ACHN (cell line): ENCODE results near the gene ELMO3.
A peak's percentile ranks its signal among the peaks of the same experiment; 100 is the strongest.

Experiments
- DNase-seq: peaks from one replicate; pipeline ENCODE4 v3.0.0-alpha.2; 2015
- in situ Hi-C: cut with HindIII; loops from 2 replicates; pipeline ENCODE4 v1.10.0; 2017; ENCODE audit warnings: low sequenced_read_pairs, low pct_ligation_motif_present, low pct_unique_long_range_greater_than_20kb

ELMO3 gene

DNA sequence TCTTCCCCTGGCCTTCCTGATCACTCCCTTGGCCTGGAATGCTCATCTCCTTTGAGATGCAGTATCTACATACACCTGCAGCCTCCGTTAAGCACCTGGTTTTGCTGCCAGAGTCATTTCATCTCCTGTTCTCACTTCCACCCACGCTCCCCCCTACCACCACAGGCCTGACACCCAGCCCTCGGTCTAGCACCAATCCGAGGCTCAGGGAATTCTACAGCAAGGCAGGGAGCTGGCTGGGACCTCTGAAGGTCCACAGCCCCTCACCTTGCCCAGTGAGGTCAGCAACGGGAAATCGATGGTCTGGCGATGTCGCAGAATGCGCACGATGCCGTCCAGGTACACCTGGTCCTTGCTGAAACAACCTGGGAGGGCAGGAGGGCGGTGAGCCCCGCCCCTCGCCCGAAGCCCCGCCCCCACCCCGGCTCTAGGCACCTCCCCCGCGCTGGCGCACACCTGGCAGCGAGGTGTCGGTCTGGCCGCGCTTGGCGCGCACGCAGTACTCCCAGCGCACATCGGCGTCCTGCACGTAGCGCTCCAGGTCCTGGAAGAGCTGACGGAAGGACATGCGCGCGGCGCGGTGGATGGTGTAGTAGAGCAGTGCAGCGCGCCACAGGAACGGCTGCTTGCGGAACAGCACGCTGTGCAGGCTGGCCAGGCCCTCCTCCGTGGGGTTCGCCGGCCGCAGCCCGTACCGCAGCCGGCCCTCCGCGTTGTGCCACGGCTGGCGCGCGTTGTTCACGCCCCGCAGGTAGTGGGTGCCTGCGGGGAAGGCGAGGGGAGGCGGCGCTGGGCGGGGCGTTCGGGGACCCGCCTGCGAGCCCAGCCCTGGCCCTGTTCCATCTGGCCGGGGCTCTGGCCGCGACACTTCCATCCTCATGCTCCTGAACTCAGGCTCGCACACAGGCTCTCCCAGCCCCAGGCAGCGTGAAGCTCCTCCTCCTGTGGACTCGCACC is 20.9 kb upstream of the ELMO3 start:
- in situ Hi-C loops: no loop called here
- DNase-seq: peak; percentile 68

DNA sequence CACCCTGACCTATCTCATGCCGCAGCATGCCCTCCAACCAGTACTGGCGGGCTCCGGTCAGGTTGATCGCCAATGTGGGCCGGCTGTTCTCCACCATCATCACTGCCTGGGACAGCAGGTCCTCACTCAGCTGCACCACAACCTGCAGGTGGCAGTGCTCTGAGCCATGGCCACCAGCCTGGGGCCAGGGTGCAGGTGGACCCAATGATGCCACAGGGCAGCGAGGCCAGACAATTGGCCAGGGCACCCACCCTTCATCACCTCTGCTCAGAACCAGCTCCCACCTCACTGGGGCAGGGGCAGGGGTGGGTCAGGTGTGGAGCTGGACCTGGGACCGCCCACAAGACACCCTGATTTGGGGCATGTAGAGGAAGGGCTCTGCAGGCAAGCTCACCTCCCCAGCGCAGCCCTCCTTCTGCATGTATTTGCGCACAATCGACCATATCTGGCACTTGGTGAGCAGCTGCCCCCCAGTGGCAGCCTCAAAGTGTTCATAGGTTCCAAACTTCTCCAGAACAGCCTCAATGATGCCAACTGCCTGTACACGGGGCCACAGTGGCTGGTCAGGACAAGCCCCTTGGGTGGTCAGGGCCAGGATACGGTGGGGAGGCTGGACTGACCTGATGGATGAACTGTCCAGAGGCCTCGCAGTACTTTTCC is 19.4 kb upstream of the ELMO3 start:
- DNase-seq: peak; percentile 53
- in situ Hi-C loops: no loop called here

DNA sequence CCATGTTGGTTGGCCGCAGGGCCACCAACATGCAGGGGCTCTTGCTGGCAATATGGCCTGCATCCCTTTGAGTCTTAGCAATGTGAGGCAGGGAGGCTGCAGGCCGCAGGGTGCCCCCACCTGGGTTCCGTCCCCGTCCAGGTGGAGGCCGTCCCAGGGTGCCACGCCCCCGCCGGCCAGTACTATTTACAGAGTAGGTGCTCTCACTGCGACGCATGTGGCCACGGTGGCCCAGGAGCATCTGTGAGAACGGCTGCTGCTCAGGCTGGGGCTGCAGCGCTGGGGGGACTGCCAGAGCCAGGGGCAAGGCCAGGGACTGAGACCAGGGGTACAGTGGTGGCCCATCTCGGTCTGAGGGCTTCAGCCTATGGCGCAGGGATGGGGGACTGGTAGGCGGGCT is 18.8 kb upstream of the ELMO3 start:
- DNase-seq: no peak
- in situ Hi-C loops: no loop called here

DNA sequence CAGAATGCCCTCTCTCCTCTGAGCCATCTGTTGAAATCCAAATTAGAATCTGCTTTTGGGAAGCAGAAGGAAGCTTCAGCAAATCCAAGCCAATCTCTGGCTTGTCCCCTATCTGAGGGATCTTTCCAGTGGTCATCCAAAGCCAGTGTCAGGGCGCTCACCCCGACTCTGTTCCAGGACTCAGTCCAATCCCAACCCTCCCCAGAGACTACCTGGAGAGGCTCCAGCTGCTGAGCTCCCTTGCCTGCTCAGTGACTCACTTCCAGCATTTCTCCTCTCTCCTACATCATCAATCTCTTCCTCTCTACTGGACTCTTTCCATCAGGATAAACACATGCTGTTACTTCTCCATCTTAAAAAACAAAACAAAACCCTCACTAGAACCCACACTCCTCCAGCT is 17.6 kb upstream of the ELMO3 start:
- peak; percentile 57 for DNase-seq

DNA sequence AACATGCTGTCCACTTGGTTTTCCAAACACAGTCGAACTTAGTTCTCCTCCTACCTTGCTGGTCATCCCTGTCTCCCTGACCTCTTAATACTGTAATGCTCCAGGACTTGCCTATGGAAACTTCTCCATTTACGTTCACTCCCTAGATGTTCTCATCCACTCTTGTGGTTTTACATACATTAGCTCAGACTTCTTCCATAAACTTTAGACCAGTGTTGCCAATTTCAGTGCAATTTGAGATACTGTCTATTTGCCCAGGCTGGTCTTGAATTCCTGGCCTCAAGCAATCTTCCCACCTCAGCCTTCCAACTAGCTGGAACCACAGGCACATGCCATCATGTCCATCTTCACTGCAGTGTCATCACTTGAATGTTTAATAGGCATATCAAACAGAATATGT is 16.6 kb upstream of the ELMO3 start:
- no peak for DNase-seq
- in situ Hi-C loops: no loop called here

More for the DNA sequence above, 17.6 kb upstream of the ELMO3 start:
- in situ Hi-C loops: no loop called here

DNA sequence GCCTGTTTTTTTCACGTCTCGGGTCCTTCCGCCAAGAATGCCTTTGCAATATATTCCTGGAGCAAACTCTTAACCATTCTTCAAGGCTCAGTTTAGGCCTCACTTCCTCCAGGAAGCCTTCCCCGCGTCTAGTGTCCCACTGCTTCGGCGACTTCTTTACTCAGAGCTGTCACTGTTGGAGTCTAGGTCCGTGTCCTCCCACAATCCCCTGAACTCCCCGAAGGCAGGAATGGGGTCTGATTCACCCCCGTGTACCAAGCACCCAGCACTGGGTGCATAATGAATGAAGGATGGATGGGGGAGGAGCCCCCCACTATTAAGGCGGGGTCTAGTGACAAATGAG is 15.7 kb upstream of the ELMO3 start:
- no peak for DNase-seq
- in situ Hi-C loops: no loop called here

DNA sequence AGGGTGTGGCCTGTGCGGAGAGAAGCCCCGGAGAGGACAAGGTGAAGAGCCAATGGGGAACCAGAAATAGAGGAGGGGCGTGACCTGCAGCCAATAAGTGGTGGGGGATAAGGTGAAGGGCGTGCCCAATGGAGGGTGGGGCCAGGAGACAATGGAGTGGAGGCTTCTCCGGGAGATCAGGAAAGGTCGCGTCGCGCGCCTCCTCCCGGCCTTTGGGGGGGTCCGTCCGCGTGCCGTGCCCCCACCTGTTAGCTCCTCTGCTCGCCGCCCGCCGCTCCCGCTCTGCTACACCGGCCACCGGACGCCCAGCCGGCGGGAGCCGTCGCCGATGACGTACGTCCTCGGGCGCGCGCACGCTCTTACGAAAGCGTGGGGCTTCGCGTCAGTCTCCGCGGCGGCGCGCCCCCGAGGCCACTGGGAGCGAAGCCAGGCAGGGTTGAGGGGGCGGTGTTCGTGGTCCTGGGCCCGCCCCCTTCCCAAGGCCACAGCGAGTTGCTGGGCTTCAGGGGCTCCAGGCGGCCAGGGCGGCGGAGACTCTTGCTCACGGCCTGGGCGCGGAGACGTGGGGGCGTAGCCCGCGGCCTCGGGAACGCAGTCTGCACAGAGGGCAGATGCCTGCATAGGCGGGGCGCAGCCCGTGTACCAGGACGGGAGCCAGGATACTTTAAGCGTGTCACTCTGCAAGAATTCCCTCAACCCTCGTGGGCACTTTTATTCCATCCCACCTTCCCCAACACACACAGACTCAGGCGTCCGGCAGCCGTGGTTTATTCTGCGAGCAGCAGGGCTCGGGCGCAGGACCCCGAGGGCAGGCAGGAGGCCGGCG is 15.1 kb upstream of the ELMO3 start, which contains the start of gene MATCAP1:
MATCAP1 (minus strand) TSS at position 337 of the 826 bp plus-strand sequence. CDS start 3,353 bp downstream, outside the sequence.
- in situ Hi-C loops: no loop called here
- DNase-seq: peak; percentile 99

DNA sequence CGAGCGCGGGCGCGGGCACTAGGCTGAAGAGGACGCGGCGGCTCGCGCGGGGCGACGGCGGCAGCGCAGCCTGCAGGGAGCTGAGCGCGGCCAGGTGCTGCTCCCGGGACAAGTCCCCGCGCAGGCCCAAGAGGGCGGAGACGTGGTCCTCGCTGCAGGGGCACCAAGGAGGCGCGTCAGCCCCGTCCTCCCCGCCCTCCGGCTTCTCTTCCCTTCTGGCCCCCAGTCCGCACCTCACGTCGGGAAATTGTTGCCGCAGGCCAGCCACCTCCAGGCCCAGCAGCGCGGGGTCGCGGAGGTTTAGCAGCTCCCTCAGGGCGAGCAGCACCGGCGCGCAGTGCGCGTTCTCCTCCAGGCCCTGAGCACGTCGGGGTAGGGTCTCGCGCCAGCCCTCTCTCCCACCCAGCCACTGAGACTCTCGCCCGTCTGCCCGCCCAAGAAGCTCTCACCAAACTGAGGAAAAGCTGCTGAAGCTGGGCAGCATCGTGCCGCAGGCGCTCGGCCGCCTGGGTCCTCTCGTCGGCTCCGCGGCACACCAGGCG is 14.4 kb upstream of the ELMO3 start:
- in situ Hi-C loops: no loop called here
- DNase-seq: no peak

DNA sequence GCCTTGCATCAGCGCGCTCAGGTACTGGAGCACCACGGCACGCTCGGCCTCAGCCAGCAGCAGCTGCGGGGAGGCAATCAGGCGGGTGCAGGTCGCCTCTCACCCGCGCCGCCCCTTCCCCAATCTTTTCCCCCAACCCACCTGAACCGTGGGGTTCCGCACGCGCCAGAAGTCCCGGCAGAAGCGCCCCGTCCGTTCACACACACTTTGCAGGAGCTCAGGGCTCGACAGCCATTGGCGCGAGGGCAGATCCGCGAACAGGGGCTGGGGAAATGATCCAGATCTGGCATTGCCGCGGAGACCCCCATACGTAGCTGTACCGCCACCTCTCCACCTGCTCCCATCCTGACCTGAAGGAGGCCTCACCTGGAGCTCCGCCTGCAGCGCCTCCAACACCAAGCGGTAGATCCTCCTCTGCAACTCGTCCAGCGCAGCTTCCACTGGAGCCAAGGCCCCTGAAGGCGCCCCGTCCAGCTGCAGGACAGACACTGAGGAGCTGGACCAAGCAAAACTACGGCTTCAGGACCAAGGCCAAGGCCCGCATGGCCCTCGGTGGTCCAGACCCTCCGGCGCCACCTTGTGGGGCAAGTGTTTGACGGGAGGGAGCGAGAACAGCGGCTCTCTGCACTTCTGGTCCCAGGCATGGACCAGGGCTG is 13.8 kb upstream of the ELMO3 start:
- peak; percentile 98 for DNase-seq
- in situ Hi-C loops: no loop called here

DNA sequence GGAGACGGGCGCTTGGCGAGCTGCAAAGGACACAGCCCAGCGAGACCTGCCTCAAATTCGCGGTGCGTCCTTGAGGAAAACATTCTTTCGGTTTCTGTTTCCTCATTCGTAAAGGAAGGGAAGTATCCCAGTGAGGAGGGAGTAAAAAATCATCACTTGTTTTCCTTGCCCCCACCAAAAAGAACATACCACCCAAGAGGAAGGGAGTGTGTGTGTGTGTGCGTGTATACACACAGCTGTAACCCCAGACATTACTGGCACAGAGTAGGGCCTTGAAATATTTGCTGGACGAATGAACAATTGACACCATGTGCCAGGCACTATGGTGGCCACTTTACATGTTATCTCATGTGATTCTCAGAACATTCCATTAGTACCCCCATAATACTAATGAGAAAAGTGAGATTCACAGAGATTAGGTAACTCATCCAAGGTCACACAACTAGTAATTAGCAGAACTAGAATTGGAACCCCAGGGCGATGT is 13.2 kb upstream of the ELMO3 start:
- no peak for DNase-seq
- in situ Hi-C loops: no loop called here

DNA sequence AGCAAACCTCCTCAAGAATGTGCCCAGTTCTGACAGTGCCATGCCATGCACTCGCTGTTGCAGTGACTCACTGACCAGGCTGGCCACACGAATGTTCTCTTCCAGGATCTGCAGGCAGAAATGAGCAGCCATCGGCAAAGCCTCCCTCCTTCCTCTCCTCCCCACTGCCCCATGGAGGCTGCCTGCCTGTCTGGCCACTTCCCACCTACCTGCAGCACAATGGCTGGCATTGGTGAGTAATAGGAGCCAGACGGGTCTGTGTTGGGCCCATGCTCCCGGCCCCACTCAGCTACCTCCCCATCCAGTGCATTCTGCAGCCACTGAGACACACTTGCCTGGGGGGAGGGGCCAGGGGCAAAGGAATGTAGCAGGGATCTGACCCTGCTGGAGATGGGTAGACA is 12.4 kb upstream of the ELMO3 start:
- DNase-seq: peak; percentile 92
- in situ Hi-C loops: no loop called here

DNA sequence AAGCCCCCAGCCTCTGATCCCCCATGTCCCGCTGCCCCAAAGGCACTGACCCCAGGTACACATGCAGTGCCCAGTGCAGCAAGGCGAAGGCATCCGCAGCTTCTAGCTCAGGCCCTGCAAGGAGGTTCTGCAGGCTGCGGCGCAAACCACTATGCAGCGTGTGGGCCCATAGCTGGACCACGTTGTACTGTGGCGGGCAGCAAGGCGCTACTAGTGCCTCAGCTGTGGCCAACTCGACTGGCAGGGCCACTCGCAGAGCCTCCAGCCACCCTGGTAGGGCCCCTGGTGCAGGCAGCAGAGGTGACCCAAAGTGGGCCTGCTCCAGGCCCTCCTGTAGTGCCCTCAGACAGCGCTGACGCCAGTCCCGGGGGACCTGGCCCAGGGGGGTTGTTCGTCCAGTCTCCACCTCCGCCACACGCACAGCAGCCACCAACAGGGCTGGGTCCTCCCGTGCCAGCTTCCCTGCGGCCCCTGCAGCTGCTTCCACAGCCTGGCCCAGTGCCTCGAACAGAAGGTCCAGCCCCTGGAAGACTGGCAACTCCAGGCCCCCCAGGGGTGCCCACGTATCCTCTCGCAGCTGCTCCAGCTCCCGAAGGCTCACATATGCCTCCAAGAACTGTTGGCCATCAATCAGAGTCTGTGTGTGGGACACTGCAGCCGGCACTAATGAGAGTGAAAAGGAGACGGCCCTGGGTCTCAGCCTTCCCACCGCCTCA is 11.6 kb upstream of the ELMO3 start:
- no peak for DNase-seq
- in situ Hi-C loops: no loop called here

DNA sequence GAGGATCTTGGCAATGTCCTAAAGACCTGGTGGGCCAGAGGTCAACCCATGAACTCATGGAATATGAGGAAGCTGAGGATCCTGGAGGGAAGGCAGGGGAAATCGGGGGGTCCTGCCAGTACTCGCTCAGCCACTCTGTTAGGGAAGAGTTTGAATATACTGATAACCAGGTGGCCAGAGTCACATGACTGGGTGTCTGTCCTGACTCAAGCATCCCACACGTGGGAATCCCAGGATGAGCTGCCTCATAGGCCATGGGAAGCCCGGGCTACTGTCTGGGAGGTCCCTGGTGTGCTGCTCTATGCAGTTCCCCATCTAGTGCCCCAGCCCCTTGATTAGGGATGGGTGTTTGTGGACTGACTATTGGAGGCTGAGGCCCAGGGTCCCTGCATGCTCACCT is 10.6 kb upstream of the ELMO3 start:
- in situ Hi-C loops: no loop called here
- DNase-seq: no peak

DNA sequence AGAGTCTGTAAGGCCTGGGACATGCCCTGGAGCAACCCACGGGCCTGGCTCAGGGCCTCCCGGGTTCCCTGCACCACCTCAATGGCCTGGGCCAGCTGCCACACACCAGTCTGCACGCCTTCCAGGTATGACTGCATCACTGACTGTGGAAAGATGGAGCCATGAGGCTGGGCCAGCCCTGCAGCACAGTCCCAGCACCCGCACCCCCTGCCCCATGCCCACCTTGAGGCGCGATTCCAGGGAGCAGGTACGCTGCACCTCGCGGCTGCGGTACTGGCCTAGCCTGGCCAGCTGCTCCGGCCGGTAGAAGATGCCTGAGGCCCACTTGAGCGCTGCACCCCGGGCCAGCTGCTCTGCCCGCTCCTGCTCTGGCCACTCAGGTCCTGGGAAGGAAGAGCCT is 10.1 kb upstream of the ELMO3 start:
- no peak for DNase-seq
- in situ Hi-C loops: no loop called here

DNA sequence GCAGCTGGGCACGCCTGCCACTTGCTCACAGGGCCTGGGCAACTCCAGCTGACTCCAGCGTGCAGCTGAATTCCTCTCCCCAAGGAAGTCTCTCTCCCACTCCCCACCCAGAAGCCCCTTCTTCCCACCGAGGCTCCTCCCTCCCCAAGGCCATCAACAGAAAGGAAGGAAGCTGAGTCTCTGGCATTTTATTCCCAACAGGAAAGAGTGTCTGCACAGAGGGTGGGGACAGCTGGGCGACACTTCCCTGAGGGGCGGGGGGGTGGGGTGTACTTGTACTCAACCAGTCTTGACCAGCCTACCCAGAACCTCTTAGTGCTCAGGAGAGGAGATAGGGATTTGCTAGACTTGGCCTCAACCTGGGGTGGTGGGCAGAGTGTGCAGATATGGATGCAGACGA is 8.9 kb upstream of the ELMO3 start, which contains the start of gene EXOC3L1:
EXOC3L1 (minus strand) TSS at position 96 of the 400 bp plus-strand sequence. CDS start 460 bp downstream, outside the sequence.
- in situ Hi-C loops: no loop called here
- DNase-seq: no peak

DNA sequence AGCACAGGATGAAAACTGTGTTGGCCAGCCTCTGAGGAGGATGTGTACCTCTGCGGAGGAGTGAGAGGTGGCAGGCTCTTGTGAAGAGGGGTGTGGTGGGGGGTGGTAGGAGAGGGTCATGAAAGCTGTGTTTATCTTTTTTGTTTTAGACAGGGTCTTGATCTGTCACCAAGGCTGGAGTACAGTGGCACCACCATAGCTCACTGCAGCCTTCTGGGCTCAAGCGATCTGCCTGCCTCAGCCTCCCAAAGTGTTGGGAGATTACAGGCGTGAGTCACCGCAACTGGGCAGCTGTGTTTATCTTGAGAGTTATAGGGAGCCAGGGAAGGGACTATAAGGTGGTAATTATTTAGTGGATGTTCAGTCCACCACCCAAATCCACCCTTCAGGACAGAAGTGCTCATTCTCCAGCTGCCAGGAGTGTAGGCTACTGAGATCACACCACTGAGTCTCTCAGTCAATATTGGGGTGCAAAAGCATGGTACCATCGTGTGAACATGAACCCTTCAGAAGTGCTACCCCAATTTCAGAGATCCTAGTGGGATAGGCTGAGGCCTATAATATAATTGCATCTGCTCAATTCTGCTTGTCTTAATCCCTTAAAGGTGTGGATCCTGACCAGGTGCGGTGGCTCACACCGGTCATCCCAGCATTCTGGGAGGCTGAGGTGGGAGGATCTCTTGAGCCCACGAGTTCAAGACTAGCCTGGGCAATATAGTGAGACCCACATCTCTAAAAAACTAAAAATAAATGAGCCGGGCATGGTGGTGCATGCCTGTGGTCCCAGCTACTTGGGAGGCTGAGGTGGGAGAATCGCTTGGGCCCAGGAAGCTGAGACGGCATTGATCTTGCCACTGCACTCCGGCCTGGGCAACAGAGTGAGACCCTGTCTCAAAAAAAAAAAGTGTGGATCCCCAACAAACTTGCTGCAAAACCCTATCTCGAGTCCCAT is 8.2 kb upstream of the ELMO3 start:
- DNase-seq: no peak
- in situ Hi-C loops: no loop called here
